Daoy (cell line): Measurements from ENCODE around the gene ARHGEF6. TPM values are rescaled to one million over a fixed set of nuclear protein-coding genes. Genes with fewer than 3 reads are reported as not detected.
"Not testable (repeated sequence)": the region's sequence is repeated elsewhere in the genome, so short reads cannot be mapped to it uniquely, and the experiment has no call there.

Source experiments
- DNase-seq: peaks from one replicate; pipeline ENCODE4 v3.0.0-alpha.2; 2015; ENCODE audit warnings: low read depth
- total RNA-seq: library from RNA; depleted of rRNA; stranded (reverse); fragments of >200 nt; shearing (Covaris generic); gene quantifications from 2 replicates; pipeline ENCODE4 v1.2.3, GENCODE V29; 2014; rRNA removed

Gene ARHGEF6
- 3.3 and 7.6 TPM in 2 replicates for total RNA-seq

- DNase-seq: peak; percentile 6
These were observed at the start of gene ARHGEF6 for GRCh38 chrX:136780763-136781162. TSS of gene ARHGEF6 (minus strand) at chrX:136780932. CDS start at chrX:136780882, 50 bp downstream.

- no peak for DNase-seq
These were observed 48.7 kb upstream of the ARHGEF6 start for GRCh38 chrX:136829413-136829812.

- no peak for DNase-seq
These were observed 48.1 kb upstream of the ARHGEF6 start for GRCh38 chrX:136828830-136829229.

GRCh38 chrX:136827026-136827425, 46.3 kb upstream of the ARHGEF6 start:
- no peak for DNase-seq

- DNase-seq: no peak
These were observed 45.0 kb upstream of the ARHGEF6 start for GRCh38 chrX:136825771-136826170.

GRCh38 chrX:136823175-136823574, 42.4 kb upstream of the ARHGEF6 start:
- DNase-seq: peak; percentile 29

- no peak for DNase-seq
These were observed 41.8 kb upstream of the ARHGEF6 start for GRCh38 chrX:136822337-136823095.

GRCh38 chrX:136819756-136820155, 39.0 kb upstream of the ARHGEF6 start:
- DNase-seq: not testable (repeated sequence)

GRCh38 chrX:136819031-136819703, 38.4 kb upstream of the ARHGEF6 start:
- DNase-seq: no peak

GRCh38 chrX:136816975-136817374, 36.2 kb upstream of the ARHGEF6 start:
- DNase-seq: no peak

GRCh38 chrX:136814847-136815750, 34.4 kb upstream of the ARHGEF6 start:
- DNase-seq: no peak

- DNase-seq: no peak
These were observed 31.6 kb upstream of the ARHGEF6 start for GRCh38 chrX:136812286-136812685.

- DNase-seq: no peak
These were observed 29.8 kb upstream of the ARHGEF6 start for GRCh38 chrX:136810493-136810892.

- DNase-seq: no peak
These were observed 26.2 kb upstream of the ARHGEF6 start for GRCh38 chrX:136806891-136807410.

GRCh38 chrX:136802515-136802914, 21.8 kb upstream of the ARHGEF6 start:
- no peak for DNase-seq

- no peak for DNase-seq
These were observed 17.1 kb upstream of the ARHGEF6 start for GRCh38 chrX:136797787-136798186.

GRCh38 chrX:136795132-136795531, 14.4 kb upstream of the ARHGEF6 start:
- DNase-seq: not testable (repeated sequence)

- DNase-seq: not testable (repeated sequence)
These were observed 13.9 kb upstream of the ARHGEF6 start for GRCh38 chrX:136794660-136795059.

- no peak for DNase-seq
These were observed 13.3 kb upstream of the ARHGEF6 start for GRCh38 chrX:136794080-136794479.

- no peak for DNase-seq
These were observed 9.1 kb upstream of the ARHGEF6 start for GRCh38 chrX:136789856-136790255.

GRCh38 chrX:136784231-136784630, 3.5 kb upstream of the ARHGEF6 start:
- DNase-seq: no peak

- no peak for DNase-seq
These were observed 2.4 kb upstream of the ARHGEF6 start for GRCh38 chrX:136783159-136783558.
